HEK293T (cell line): ENCODE data around the gene HDAC8.

Experiments
- ARNT ChIP-seq: fragments of 450-650 bp; IDR thresholded peaks from 2 replicates; pipeline ENCODE4 v1.6.1; 2017; ENCODE audit warnings: mild to moderate bottlenecking
- FOXK2 ChIP-seq: fragments of 450-650 bp; IDR thresholded peaks from 2 replicates; pipeline ENCODE4 v1.6.1; 2016; ENCODE audit warnings: mild to moderate bottlenecking

DNA sequence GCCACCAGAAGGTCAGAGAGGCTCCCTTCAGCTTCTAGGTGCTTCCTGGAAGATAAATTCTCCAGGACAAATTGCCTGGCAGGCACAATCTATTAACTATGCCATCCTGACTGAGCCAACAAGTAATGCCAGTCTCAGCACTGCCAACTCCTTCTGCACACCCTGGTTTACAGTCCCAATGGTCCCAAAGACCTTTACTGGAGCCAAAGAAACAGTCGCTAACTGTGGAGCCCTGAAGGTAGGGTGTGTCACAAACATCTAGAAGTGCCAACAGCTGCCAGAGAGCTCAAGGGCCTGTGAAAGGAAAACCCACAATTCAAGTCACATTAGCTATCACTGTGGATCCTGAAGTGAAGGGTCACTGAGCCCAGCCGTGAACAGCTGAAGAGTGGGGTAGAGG, 232.0 kb downstream of the HDAC8 start:
- TF ChIP-seq ARNT = no peak
- TF ChIP-seq FOXK2 = no peak
